GM12872 (cell line): ENCODE results near the gene PIK3C2G.

Experiments used
- CTCF ChIP-seq: IDR thresholded peaks from 3 replicates; pipeline ENCODE4 v1.5.1; 2011; ENCODE audit warnings: low read depth, mild to moderate bottlenecking, low read length, moderate library complexity; ENCODE audit not compliant: insufficient read depth

PIK3C2G gene

GRCh38 chr12:18446061-18446644, 184.8 kb downstream of the PIK3C2G start:
- TF ChIP-seq CTCF = no peak

GRCh38 chr12:18454330-18454729, 193.0 kb downstream of the PIK3C2G start:
- TF ChIP-seq CTCF = no peak

- TF ChIP-seq CTCF = no peak
Measured at GRCh38 chr12:18456344-18456743, 195.0 kb downstream of the PIK3C2G start.

- no peak for TF ChIP-seq CTCF
Measured at GRCh38 chr12:18457362-18457761, 196.0 kb downstream of the PIK3C2G start.

GRCh38 chr12:18461758-18462157, 200.4 kb downstream of the PIK3C2G start:
- TF ChIP-seq CTCF = no peak

GRCh38 chr12:18462442-18462841, 201.1 kb downstream of the PIK3C2G start:
- no peak for TF ChIP-seq CTCF

- TF ChIP-seq CTCF = no peak
Measured at GRCh38 chr12:18467620-18468245, 206.4 kb downstream of the PIK3C2G start.
